22Rv1 (cell line): Measurements from ENCODE around the gene CARD11.

Experiments used
- CTCF ChIP-seq: fragments of 450-650 bp; IDR thresholded peaks from 2 replicates; pipeline ENCODE4 v1.5.1; 2017; ENCODE audit warnings: mild to moderate bottlenecking
- ZFX ChIP-seq: fragments of 450-650 bp; IDR thresholded peaks from 2 replicates; pipeline ENCODE4 v1.6.1; 2017; ENCODE audit warnings: antibody characterized with exemption, borderline replicate concordance

GRCh38 chr7:2945171-2945570, 98.5 kb downstream of the CARD11 start:
- no peak for TF ChIP-seq CTCF
- no peak for TF ChIP-seq ZFX
